Choroid plexus epithelial cell (primary cell): ENCODE data around the gene FFAR2.

Source experiments
- DNase-seq: peaks from one replicate; pipeline ENCODE4 v3.0.0-alpha.2; 2010; ENCODE audit warnings: low read depth
- H3K4me3 ChIP-seq: 2 replicates; pipeline ENCODE4 v1.5.1; 2011; ENCODE audit warnings: low read depth, mild to moderate bottlenecking, control low read depth, low read length, moderate library complexity
- TF ChIP-seq, protein P1 (sequence below): conservative IDR thresholded peaks from 2 replicates; pipeline ENCODE4 v1.5.1; 2011; ENCODE audit warnings: low read depth, mild to moderate bottlenecking, control low read depth, inconsistent platforms, low read length, moderate library complexity

The FFAR2 gene

DNA sequence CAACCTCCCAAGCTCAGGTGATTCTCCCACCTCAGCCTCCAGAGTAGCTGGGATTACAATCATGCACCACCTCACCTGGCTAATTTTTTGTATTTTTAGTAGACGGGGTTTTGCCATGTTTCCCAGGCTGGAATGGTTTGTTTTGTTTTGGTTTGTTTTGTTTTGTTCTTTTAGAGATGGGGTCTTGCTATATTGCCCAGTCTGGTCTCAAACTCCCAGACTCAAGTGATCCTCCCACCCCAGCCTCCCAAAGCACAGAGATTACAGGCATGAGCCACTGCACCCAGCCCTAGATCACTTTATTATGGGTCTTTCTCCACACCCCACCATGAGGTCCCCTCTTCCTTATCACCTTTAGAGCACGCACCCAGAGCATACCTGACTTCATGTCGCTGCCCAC, 50.2 kb downstream of the FFAR2 start:
- no peak overlapping the region for H3K4me3 ChIP-seq
- TF ChIP-seq, protein P1, sequence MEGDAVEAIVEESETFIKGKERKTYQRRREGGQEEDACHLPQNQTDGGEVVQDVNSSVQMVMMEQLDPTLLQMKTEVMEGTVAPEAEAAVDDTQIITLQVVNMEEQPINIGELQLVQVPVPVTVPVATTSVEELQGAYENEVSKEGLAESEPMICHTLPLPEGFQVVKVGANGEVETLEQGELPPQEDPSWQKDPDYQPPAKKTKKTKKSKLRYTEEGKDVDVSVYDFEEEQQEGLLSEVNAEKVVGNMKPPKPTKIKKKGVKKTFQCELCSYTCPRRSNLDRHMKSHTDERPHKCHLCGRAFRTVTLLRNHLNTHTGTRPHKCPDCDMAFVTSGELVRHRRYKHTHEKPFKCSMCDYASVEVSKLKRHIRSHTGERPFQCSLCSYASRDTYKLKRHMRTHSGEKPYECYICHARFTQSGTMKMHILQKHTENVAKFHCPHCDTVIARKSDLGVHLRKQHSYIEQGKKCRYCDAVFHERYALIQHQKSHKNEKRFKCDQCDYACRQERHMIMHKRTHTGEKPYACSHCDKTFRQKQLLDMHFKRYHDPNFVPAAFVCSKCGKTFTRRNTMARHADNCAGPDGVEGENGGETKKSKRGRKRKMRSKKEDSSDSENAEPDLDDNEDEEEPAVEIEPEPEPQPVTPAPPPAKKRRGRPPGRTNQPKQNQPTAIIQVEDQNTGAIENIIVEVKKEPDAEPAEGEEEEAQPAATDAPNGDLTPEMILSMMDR = no peak
- no peak for DNase-seq

DNA sequence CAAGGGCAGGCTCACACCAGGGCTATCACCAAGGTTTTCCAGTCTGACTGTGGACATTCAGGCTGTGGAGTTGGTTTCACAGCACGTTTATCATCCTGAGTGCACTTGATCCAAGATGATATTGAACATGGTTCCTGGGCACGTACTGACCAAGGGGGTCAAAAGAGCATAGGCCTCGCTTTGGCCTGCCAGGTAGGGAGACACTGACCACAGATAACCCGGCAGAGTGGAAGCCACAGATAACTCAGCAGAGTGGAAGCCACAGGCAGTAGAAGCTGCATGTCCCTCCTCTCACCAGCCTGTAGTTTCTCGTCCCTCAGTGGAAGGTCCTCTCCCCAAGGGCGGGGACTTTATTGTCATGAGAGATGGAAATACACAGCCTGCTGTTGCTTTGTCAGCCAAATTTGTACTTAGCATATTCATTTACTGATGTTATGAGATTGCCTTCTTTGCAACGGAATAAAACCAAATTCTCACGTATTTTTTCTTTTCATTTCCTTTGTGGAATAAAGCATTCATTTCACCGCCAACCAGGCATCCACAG, 51.0 kb downstream of the FFAR2 start:
- DNase-seq = no peak
- TF ChIP-seq, protein P1 = no peak
- no peak overlapping the region for H3K4me3 ChIP-seq

DNA sequence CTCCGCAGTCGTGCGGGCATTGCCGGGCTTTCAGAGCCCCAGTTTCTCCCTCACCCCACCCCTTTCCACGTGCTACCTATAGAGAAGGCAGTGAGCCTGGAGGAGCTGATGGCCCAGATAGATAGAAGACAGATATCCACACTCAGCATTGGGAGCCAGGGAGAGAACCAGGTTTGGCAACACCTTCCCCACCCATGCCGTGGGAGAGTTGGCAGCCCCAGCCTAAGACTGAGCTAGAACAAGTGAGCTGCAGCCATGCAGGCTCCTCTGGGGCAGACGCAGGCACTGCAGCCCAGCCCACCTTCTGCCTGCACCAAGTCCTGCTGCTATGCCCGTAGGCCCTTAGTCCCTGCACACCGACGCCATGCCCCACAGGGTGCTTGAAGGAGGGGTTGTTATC, 52.6 kb downstream of the FFAR2 start:
- no peak overlapping the region for H3K4me3 ChIP-seq
- TF ChIP-seq, protein P1 = no peak
- DNase-seq = no peak
